Measurements from ENCODE around the gene SEMA3B. TPM values are rescaled to one million over a fixed set of nuclear protein-coding genes. Genes with fewer than 3 reads are reported as not detected.

The SEMA3B gene
- total and polyA plus RNA-seq, 9 of the 15 experiments (the other 6 are each of a cell fraction or from before 2014, with no cell fraction given): 0.03 to 1.8 (median 0.55) TPM; not detected in 1

GRCh38 chr3:50245831-50246516 is 23.0 kb upstream of the SEMA3B start (continued):
- peak; percentile 82 for TF ChIP-seq PRDM10 (IDR thresholded peaks at IDR 0.05; ENCODE audit: partially characterized antibody)
- TF ChIP-seq GTF2E2 (tag; IDR thresholded peaks at IDR 0.05): no peak
- TF ChIP-seq HNRNPH1 (optimal IDR thresholded peaks at IDR 0.05; ENCODE audit: low read depth, low read length): no peak
- 0 out of 2 replicates have a peak, but pooled peaks have one; percentile 43 for TF ChIP-seq TOE1 (IDR thresholded peaks at IDR 0.05; ENCODE audit: borderline replicate concordance)
- TF ChIP-seq TOE1 (CRISPR knock-in tag; IDR thresholded peaks at IDR 0.05; ENCODE audit: borderline replicate concordance, low read depth): no peak
- TF ChIP-seq PML (IDR thresholded peaks at IDR 0.05; ENCODE audit: low read length): no peak
- TF ChIP-seq HMGN3 (IDR thresholded peaks at IDR 0.05; ENCODE audit: borderline replicate concordance, extremely low read depth, insufficient read length, low read depth, low read length): peak; percentile 49
- peak; percentile 60 for TF ChIP-seq CXXC5 (CRISPR knock-in tag; IDR thresholded peaks at IDR 0.05)
- TF ChIP-seq PHF21A (IDR thresholded peaks at IDR 0.05; ENCODE audit: borderline replicate concordance, low read depth): 0 out of 2 replicates have a peak, but pooled peaks have one; percentile 12
- TF ChIP-seq SMARCB1 (IDR thresholded peaks at IDR 0.05; ENCODE audit: insufficient read length, low read depth): no peak
- TF ChIP-seq TCFL5 (CRISPR knock-in tag; conservative IDR thresholded peaks at IDR 0.05): no peak
- peak; percentile 72 for TF ChIP-seq RBFOX2 (IDR thresholded peaks at IDR 0.05; ENCODE audit: low read depth, low read length)
- TF ChIP-seq NEUROD1 (IDR thresholded peaks at IDR 0.05; ENCODE audit: borderline replicate concordance, low read depth, low read length, partially characterized antibody): peak; percentile 33
- TF ChIP-seq FIP1L1 (IDR thresholded peaks at IDR 0.05; ENCODE audit: low read depth, low read length, poor library complexity, severe bottlenecking): peak; percentile 57
- TF ChIP-seq DMBX1 (CRISPR knock-in tag; IDR thresholded peaks at IDR 0.05; ENCODE audit: borderline replicate concordance): no peak
- peak; percentile 28; the same call in 1 of the 2 replicates for TF ChIP-seq NFIC (IDR thresholded peaks at IDR 0.05)
- no peak for TF ChIP-seq RBM39 (optimal IDR thresholded peaks at IDR 0.05; ENCODE audit: low read depth, low read length)
- TF ChIP-seq CCNT2 (IDR thresholded peaks at IDR 0.05; ENCODE audit: borderline replicate concordance, extremely low read depth, insufficient read length, low read depth, low read length): peak; percentile 34
- TF ChIP-seq KDM4B (IDR thresholded peaks at IDR 0.05; ENCODE audit: borderline replicate concordance in 2 of 2, low read depth in 1 of 2): peak in 1 of 2 experiments; percentile 47; a peak in 1 of 4 replicates
